Endometrial microvascular endothelial cells (primary cell): Measurements from ENCODE around the gene DLGAP1. TPM values are rescaled to one million over a fixed set of nuclear protein-coding genes. Genes with fewer than 3 reads are reported as not detected.

Experiments used
- in situ Hi-C: cut with HindIII; loops from 2 replicates; pipeline ENCODE4 v1.10.0; 2017; ENCODE audit warnings: low sequenced_read_pairs, low pct_unique_long_range_greater_than_20kb; ENCODE audit errors: inconsistent ontology term
- total RNA-seq: library from RNA; depleted of rRNA; stranded (reverse); fragments of >200 nt; gene quantifications from one replicate; pipeline ENCODE4 v1.2.3, GENCODE V29; 2015; ENCODE audit errors: inconsistent ontology term

The DLGAP1 gene
- total RNA-seq, 1 donor from 2014 or later = not detected

DNA sequence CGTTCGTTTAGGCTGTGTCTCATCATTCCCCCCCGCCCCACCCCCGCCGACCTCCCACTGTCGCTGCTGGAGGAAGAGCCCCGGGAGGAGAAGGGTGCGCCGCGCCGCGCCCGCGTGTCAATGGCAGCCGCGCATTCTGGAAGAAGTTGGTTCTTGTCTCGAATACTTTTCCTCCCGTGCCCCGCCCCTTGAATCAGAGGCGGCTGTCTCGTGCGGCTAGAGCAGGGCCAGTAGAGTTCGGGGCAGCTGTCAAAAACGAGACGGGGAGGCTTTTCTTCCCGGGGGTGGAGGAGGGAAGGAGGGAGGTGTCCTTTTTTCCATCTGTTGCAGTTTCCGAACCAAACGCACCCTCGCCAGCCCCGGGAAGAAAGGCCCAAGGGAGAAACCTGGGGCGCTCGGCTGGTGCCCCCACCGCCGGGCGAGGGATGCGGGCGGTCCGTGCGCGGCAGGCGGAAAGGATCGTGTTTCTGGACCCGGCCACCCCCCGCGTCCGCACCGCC, 1005.5 kb downstream of the DLGAP1 start:
- in situ Hi-C loops = loop anchor here (5.0 to 25.0 kb wide), 3 partner anchors 133 to 215 kb away; partner anchors contain the start of gene MYL12B

DNA sequence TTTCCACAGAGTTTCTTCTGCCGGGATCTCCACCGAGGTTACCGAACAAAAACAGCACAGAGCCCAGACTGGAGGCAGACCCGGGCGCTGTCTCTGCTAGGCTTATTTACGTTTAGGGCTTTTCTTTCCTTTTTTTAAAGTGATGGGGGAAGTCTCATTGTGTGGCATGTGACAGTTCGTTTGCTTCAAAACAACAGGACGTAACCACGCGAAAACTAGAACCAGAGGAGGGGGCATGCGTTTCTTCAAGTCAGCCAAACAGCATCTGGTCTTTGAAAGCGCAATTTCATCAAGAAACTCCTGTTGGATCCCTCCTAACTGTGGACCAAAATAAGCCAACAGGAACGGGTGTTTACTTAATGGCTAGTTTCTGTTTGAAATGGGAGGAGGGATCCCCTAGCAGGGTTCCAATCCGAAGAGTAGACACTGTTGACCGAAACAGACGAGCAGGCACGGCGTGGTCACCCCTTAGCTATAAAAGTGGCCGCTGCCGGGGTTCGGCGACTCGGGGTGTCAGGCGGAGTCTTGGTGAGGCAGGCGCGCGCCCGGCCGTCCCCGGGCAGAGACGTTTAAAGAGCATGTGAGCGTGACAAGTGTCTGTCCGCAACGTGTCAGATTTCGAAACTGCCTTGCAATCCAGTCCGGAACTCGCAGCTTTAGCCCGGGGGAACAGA, 1006.1 kb downstream of the DLGAP1 start:
- in situ Hi-C loops = no loop called here

DNA sequence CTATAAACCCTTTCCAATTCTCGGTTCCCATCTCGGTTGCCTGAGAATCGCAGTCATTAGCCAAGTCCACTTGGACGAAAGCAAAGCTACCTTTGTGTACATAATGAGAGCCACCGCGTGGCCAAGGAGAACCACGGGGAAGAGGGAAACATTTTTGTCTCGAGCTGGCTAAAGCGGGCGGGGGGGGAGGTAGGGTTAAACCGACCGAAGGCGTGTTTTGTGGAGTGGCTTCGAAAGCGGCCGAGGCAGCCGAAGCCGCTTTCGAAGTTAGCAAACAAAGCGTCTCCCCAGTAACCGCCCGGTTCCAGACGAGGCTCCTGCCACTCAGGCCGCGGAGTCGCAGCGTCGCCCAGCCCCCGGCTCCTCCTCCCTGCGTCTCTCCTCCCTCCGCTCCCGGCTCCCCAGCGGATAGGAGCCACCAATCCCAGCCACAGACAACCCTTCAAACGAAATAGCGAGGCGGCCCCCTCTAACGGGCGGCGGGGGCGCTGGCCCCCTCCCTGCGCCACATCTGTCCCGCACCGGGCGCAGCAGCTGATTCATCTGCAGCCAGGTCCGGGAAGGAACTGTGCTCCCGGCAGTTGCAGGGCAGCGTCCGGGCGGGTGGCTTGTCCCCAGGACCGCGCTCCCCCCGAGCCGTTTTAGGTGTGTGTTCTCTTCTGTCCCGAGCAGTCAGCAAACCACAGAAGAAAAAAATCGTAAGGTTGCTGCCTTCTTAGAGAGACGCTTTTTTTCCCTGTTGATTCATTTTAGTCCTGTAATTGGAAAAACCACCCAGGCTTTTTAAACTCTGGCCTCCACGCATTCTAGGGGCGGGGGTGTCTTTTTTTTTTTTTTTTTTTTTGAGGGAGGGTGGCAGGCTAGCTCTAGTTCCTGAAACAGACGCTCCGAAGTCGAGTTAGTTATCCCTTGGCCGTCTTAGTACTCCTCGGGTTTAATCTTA, 1006.9 kb downstream of the DLGAP1 start:
- in situ Hi-C loops = no loop called here

DNA sequence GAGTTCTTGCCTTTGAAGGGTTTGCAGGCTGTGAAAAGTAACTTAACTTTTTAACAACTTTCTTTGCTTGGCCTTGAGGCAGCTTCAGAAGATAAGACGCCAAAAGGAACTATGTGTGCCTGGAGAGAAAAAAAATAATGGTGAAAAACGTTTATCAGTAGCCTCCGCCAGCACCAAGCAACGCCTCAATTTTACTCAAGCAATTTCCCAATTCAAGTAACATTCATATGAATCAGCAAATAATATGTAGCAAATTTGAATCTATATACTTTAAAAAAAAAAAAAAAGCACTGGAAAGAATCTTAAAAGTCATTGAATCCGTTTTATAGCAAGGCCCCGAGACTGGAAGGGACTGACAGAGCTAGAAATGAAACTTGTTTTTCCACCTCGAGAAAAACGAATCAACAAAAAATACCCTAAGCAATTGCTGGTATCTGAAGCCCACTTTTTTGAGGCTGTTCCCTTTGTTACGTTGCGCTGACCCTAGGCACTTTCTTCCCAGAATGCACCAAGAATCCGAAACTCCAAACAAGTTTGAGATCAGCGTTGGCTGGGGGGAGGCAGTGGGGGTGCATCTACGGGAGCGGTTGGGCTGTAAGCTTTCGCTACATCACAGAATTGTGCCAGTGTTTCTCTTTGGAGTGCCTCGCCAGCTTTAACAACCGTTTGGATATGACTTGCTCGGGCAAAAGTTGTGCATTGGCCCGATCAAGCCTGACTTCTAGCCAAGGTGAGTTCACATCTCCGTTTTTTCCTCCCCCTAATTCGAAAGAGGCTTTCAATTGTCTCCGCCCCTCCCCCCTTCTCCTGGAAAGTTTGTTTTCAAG, 1007.8 kb downstream of the DLGAP1 start:
- in situ Hi-C loops = no loop called here
